Retinal pigment epithelial cell (primary cell): ENCODE data around the gene RRBP1.

Experiments used
- DNase-seq: peaks from one replicate; pipeline ENCODE4 v3.0.0-alpha.2; 2010; ENCODE audit warnings: low read depth
- H3K4me3 ChIP-seq: 2 replicates; pipeline ENCODE4 v1.5.1; 2011; ENCODE audit warnings: mild to moderate bottlenecking, low read length, control low read depth, moderate library complexity
- CTCF ChIP-seq: conservative IDR thresholded peaks from 2 replicates; pipeline ENCODE4 v1.5.1; 2011; ENCODE audit warnings: low read depth, low read length, control low read depth, inconsistent platforms

Gene RRBP1

GRCh38 chr20:17587824-17588223 lies 94.2 kb downstream of the RRBP1 start:
- H3K4me3 ChIP-seq = no peak overlapping the region
- no peak for TF ChIP-seq CTCF
- no peak for DNase-seq

GRCh38 chr20:17587148-17587547 lies 94.9 kb downstream of the RRBP1 start:
- H3K4me3 ChIP-seq = no peak overlapping the region
- TF ChIP-seq CTCF = no peak

GRCh38 chr20:17586250-17586649 lies 95.8 kb downstream of the RRBP1 start:
- H3K4me3 ChIP-seq = no peak overlapping the region
- no peak for DNase-seq
- no peak for TF ChIP-seq CTCF

More at GRCh38 chr20:17587148-17587547, 94.9 kb downstream of the RRBP1 start:
- no peak for DNase-seq

GRCh38 chr20:17584689-17585088 lies 97.4 kb downstream of the RRBP1 start:
- H3K4me3 ChIP-seq = no peak overlapping the region
- TF ChIP-seq CTCF = no peak
- DNase-seq = no peak

- H3K4me3 ChIP-seq = no peak overlapping the region
These were observed 98.9 kb downstream of the RRBP1 start for GRCh38 chr20:17583126-17583525.

GRCh38 chr20:17580895-17581294 lies 101.1 kb downstream of the RRBP1 start:
- no peak overlapping the region for H3K4me3 ChIP-seq
- no peak for TF ChIP-seq CTCF
- DNase-seq = no peak

More at GRCh38 chr20:17583126-17583525, 98.9 kb downstream of the RRBP1 start:
- DNase-seq = no peak
- no peak for TF ChIP-seq CTCF

GRCh38 chr20:17579369-17580039 lies 102.5 kb downstream of the RRBP1 start:
- H3K4me3 ChIP-seq = no peak overlapping the region
- TF ChIP-seq CTCF = no peak
- DNase-seq = no peak
